HG03469 (cell line): ENCODE data around the gene SLC25A41.

Experiments
- ATAC-seq: cut with Tn5 transposase; IDR thresholded peaks from one replicate; pipeline ENCODE4 v1.9.1; 2021; ENCODE audit warnings: mild to moderate bottlenecking, moderate library complexity, moderate number of reproducible peaks; ENCODE audit not compliant: unreplicated experiment

The SLC25A41 gene

GRCh38 chr19:6460099-6460884 lies 26.7 kb upstream of the SLC25A41 start:
- ATAC-seq: peak; percentile 46

- ATAC-seq: peak; percentile 13
These were observed 25.9 kb upstream of the SLC25A41 start, which contains the start of gene SLC25A23 for GRCh38 chr19:6459262-6460098. SLC25A23 (minus strand) TSS chr19:6459792; CDS start chr19:6459628, 164 bp downstream.

DNA sequence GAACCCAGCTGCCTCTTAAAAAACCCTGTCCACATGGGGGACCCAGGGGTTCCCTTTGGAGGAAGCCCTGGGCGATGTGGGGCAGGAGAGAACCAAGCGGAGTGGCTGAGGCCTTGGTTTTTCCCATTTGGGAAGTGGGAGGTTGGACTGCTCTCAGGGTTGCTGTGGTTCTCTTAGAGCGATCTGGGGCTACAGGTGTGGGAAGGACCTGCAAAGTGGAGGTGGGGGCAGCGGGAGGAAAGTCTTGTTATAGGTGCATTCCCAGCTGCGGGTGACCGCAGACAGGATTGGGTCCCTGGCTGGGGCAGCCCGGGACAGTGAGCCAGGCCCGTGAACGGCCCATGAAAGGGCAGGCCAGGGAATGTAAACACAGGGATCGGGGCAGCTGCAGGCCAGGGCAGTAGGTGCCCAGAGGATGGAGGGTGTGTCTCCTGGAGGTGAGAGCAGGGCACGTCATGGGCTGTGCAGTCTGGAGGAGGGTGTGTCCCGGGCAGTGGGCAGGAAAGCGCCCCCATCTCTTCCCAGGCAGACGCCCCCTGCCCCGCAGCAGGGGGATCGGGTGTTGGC lies 25.2 kb upstream of the SLC25A41 start:
- ATAC-seq: no peak

DNA sequence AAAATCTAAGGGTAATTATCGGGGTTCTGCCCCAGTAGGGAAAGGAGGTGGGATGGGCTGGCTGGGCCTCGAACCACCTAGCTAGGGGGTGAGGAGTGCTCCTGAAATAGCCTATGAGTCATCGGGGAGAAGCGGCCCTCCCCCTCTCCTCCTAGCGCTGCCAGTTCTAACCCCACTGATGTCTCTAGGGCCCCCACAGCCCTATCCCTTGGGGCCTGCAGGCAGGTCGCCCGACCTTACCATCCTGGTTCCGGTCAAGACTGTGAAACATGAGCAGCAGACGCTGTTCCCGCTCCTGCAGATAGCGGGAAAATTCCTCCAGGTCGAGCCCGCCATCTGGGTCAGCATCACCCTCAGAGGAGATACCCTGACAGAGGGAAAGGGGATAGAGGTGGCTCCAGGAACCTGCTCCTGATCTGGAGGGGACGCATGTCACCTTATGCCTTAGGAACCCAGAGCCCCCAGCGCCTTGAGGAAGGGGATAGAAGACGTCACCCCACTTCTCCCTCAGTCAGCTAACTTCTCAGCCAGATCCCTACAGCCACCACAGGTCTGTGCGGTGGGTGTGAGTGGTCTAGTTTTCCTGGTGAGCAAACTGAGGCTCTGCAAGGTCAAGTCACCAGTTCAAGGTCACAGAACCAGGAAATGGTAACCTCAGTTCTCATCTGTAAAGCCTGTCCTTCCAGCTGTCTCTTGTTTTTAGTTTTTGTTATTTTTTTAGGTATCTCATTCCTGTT lies 24.6 kb upstream of the SLC25A41 start:
- ATAC-seq: no peak

- no peak for ATAC-seq
These were observed 22.4 kb upstream of the SLC25A41 start for GRCh38 chr19:6455924-6456323.

DNA sequence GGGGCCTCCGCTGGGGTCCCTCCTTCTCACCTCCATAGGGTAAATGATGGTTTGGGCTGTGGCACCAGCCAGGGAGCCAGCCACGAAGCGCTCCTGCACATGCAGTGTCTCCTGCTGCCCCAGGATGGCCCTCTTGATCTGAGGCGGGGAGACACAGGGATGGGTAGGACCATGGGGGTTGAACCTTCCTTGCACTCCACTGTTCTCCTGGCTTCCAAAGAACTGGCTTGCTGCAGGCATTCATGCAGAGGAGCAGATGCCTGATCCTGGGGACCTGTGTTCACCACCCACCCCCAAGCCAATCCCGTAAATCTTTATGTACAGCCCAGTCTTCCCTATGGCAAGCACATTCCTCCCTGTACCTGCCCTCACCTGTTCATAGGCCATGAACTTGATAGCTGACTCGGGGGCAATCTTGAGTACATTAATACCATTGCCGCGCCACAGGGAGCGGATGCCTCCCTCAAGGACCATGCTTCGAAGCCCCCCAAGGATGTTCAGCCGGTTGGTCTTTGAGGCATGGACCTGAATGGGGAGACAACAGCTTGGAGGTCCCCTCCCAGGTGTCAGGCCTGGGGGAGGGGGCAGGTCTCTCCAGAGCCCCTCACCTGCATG lies 20.5 kb upstream of the SLC25A41 start:
- ATAC-seq: no peak

DNA sequence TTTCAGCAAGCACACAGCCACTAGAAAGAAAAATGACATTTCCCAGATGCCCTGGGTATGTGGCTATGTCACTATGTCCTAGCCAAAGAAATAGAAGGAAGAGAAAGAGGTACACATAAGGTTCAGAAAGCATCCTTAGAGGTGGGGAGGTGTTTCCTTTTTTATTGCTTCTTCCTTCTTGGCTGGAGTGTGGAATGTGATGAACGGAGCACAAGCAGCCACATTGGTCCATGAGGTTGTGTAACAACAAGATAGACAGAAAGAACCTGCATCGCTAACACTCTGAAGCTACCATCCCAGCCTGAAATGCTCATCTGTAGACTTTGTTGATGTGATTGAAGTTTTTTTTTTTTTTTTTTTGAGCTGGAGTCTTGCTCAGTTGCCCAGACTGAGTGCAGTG lies 19.3 kb upstream of the SLC25A41 start:
- no peak for ATAC-seq

GRCh38 chr19:6452223-6452614 lies 18.7 kb upstream of the SLC25A41 start:
- ATAC-seq: no peak

DNA sequence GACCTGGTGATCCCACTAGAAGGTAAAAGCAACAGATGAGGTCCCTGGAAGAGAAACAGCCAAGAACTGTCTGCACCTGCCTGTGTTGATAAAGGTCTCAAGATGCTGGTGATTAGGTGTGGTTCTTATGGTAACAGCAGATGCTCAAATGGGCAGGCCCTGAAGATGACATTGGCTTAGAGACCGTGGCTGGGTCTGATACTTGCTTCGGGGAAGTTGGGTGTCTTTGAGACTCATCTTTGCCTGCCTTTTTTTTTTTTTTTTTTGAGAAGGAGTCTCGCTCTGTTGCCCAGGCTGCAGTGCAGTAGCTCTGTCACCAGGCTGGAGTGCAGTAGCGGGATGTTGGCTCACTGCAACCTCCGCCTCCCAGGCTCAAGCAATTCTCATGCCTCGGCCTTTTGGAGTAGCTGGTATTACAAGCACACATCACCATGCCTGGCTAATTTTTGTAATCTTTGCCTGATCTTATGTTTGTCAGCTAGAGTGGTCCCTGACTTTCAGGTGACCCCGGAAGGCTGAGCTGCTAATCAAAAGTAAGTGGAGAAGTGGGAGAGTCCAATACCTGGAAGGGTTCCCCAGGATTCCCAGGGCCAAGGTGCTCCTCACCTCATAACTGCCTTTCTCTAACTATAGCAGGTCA lies 18.1 kb upstream of the SLC25A41 start:
- ATAC-seq: no peak

- ATAC-seq: no peak
These were observed 16.6 kb upstream of the SLC25A41 start for GRCh38 chr19:6450166-6450565.

DNA sequence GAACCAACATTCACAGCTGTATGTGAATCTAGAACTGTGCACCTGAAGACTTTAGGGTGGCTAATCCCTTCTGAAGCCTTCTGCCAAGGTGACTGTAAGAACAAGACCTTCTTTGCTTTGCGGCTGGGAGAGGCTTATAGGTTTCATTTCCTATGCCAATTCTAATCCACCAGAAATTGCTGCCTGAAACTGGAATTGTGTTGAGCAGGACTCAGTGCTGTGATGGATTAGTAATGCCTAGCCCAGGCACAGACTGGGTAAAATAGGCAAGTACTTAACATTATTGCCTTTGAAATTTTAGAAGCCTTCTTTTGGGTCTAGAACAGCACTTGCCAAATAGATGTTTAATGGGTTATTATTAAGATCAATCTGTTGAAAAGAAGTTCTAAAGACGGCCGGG lies 14.5 kb upstream of the SLC25A41 start:
- ATAC-seq: no peak

DNA sequence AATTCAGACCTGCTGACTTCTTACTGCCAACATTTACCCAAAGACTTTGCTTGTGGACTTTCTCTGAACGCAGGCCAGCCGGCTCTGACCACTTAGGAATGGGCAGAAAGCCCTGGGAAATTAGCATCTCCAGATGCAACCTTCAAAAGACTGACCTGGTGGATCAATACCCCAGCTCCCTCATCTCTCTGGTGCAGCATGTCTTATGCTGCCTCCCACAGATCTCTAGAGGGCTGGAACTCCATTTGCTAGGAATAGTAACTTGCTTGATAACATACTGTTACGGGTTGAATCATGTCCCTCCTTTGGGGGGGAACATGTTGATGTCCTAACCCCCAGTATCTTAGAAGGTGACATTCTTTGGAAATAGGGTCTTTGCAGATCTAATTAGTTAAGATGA lies 12.9 kb upstream of the SLC25A41 start:
- ATAC-seq: no peak

DNA sequence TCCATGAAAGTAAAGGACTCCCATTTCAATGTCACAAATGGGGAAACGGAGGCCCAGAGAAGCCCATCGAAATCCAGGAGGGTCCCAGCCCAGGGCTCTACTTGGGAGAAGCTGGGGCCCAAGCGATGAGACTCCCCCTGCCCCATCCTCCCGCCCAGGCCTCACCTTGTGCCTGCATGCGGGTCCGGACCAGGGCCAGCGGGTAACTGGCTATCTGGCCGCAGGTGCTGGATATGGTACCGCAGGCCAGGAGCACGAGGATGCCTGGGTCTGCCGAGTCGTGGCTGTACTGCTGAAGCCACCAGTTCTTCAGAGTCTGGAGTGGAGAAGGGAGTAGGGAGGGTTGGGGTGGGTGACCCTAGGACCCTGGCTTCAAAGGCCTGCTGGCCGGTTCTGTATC lies 10.4 kb upstream of the SLC25A41 start:
- ATAC-seq: no peak

GRCh38 chr19:6442087-6442688 lies 8.6 kb upstream of the SLC25A41 start:
- no peak for ATAC-seq

DNA sequence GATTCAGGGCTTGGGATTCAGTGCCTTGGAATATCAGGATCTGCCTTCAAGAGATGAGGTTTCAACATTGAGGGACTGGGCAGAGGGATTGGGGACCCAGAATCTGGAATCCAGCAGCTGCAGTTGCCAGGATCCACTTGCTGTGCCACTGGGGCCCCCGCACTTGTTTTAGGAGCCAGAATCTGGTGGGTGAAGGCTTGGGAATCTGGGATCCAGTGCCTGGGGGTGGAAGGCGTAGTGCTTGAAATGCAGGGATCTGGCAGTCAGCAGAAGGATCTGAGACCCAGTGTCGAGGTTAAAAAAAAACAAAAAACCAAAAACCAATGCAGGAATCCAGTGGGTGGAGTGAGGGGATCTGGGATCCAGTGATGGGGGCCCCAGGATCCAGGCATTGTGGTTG lies 7.3 kb upstream of the SLC25A41 start:
- no peak for ATAC-seq

GRCh38 chr19:6439743-6440142 lies 6.2 kb upstream of the SLC25A41 start:
- no peak for ATAC-seq

GRCh38 chr19:6433165-6433564 lies 398 bp downstream of the SLC25A41 start:
- ATAC-seq: no peak

- ATAC-seq: no peak
These were observed 1.7 kb downstream of the SLC25A41 start for GRCh38 chr19:6431891-6432290.

DNA sequence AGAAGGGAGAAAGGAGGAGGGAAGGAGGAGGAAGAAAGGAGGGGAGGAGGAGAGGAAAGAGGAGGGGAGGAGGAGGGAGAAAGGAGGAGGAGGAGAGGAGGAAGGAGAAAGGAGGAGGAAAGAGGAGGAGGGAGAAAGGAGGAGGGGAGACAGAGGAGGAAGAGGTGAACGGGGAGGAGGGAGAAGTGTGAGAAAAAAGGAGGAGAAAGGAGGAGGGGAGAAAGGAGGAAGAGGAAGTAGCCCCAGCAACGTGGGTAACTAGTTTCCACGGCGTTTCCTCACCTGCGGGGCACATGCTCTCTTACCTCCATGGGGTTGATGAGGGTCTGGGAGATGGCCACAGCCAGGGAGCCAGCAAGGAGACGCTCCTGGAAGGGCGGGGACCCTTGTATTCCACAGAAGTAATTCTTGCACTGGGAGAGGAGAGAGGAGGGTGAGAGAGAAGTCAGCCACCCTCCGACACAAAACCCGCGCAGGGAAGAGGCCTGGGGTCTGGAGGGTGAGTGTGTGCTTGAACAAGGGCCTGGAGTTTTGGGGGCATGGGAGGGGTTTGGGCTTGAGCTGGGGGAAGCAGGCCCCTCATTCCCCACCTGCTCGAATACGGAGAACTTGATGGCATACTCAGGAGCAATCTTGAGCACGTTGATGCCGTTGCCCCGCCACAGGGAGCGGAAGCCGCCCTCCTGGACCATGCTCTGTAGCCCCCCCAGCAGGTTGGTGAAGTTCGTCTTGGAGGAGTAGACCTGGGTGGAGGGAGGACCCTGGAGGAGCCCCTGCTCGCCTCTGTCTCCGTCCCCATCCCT lies 3.9 kb downstream of the SLC25A41 start:
- ATAC-seq: no peak
